Caco-2 (cell line): ENCODE measurements around the gene TBC1D8. TPM values are rescaled to one million over a fixed set of nuclear protein-coding genes. Genes with fewer than 3 reads are reported as not detected.

ENCODE experiments used
- BruUV-seq: library from RNA; stranded (reverse); fragments of 400-500 nt; replicated peaks from 2 replicates; lab custom pipeline; 2021; lab: Mats Ljungman, UMichigan
- CTCF ChIA-PET: fragments of 300-600 bp; sonication (Branson Sonifier 250); formaldehyde crosslinking; loops from one replicate; lab custom pipeline; 2022; ENCODE audit warnings: antibody characterized with exemption; lab: Charles Lee
- POLR2A ChIA-PET: fragments of 300-600 bp; sonication (Branson Sonifier 250); formaldehyde crosslinking; loops from one replicate; lab custom pipeline; 2022; ENCODE audit warnings: antibody characterized with exemption; lab: Charles Lee
- DNase-seq, 2 experiments: peaks; one replicate each; pipeline versions ENCODE4 v3.0.0 to v3.0.0-alpha.2; 2020 to 2022
- H3K27me3 ChIP-seq: replicated peaks from 2 replicates; pipeline ENCODE4 v1.6.0; 2011; ENCODE audit warnings: low read length; ENCODE audit not compliant: control insufficient read depth, insufficient read depth
- H3K36me3 ChIP-seq: 2 replicates; pipeline ENCODE4 v1.5.1; 2011; ENCODE audit warnings: low read length; ENCODE audit not compliant: control insufficient read depth, insufficient read depth
- H3K4me1 ChIP-seq: fragments of 250-450 bp; sonication (Bioruptor Pico); 2 replicates; pipeline ENCODE4 v1.5.1; 2020; ENCODE audit warnings: mild to moderate bottlenecking
- H3K4me3 ChIP-seq: 2 replicates; pipeline ENCODE4 v1.5.1; 2011; ENCODE audit warnings: low read depth, mild to moderate bottlenecking, control low read depth, low read length
- H3K9me3 ChIP-seq: fragments of 250-450 bp; sonication (Bioruptor Pico); 2 replicates; pipeline ENCODE4 v1.5.1; 2020; ENCODE audit warnings: mild to moderate bottlenecking, moderate library complexity
- H3K27ac Mint-ChIP-seq: one replicate; pipeline ENCODE4 v1.8.0; 2022; ENCODE audit warnings: mixed read lengths; ENCODE audit not compliant: unreplicated experiment
- H3K27me3 Mint-ChIP-seq: one replicate; pipeline ENCODE4 v1.8.0; 2022; ENCODE audit warnings: mixed read lengths; ENCODE audit not compliant: insufficient read depth, unreplicated experiment
- H3K36me3 Mint-ChIP-seq: one replicate; pipeline ENCODE4 v1.8.0; 2022; ENCODE audit warnings: mild to moderate bottlenecking, mixed read lengths; ENCODE audit not compliant: insufficient read depth, unreplicated experiment
- H3K4me1 Mint-ChIP-seq: one replicate; pipeline ENCODE4 v1.8.0; 2022; ENCODE audit warnings: low read depth, mixed read lengths; ENCODE audit not compliant: unreplicated experiment
- H3K4me3 Mint-ChIP-seq: one replicate; pipeline ENCODE4 v1.8.0; 2022; ENCODE audit warnings: mild to moderate bottlenecking, moderate library complexity, mixed read lengths; ENCODE audit not compliant: unreplicated experiment
- H3K9me3 Mint-ChIP-seq: one replicate; pipeline ENCODE4 v1.8.0; 2022; ENCODE audit warnings: mixed read lengths; ENCODE audit not compliant: unreplicated experiment
- CTCF ChIP-seq, 2 experiments: fragments of 200-600 bp in 1 of 2; IDR thresholded peaks; 1 replicate in 1 of 2; 2 replicates in 1 of 2; pipeline versions ENCODE4 v1.5.1 to v1.8.0; 2011 to 2022; ENCODE audit warnings: antibody characterized with exemption in 1 of 2, control low read depth in 1 of 2, inconsistent platforms in 1 of 2, low read depth in 1 of 2, low read length in 1 of 2, mild to moderate bottlenecking in 1 of 2, moderate library complexity in 1 of 2; ENCODE audit not compliant: insufficient read depth in 1 of 2, severe bottlenecking in 1 of 2, unreplicated experiment in 1 of 2
- intact Hi-C: fragments of 100-400 bp; cut with micrococcal nuclease; formaldehyde crosslinking; loops from one replicate; pipeline ENCODE4 v1.10.0; 2022; ENCODE audit not compliant: unreplicated experiment
- total RNA-seq: library from RNA; stranded (reverse); gene quantifications from 2 replicates; pipeline ENCODE4 v1.2.3, GENCODE V29; 2022

The TBC1D8 gene
- total RNA-seq, 1 experiment from 2014 or later = 29.5 TPM

GRCh38 chr2:100976061-100976460, 175.1 kb downstream of the TBC1D8 start:
- H3K4me3 Mint-ChIP-seq = no peak overlapping the region
- H3K27ac Mint-ChIP-seq = no peak overlapping the region
- CTCF ChIA-PET = no interaction called here
- Histone ChIP-seq H3K4me3 (no peak overlapping the region), H3K36me3 (no peaks in the 10 kb centered on the region), H3K27me3 (0 out of 2 replicates have a peak, but pooled peaks cover 1% of the 10 kb centered on the region), H3K9me3 (no peaks in the 10 kb centered on the region), H3K4me1 (peaks cover 7% of the 10 kb centered on the region)
- H3K9me3 Mint-ChIP-seq = no peaks in the 10 kb centered on the region
- intact Hi-C loops = no loop called here
- no peaks in the 10 kb centered on the region for H3K36me3 Mint-ChIP-seq
- no peak for DNase-seq
- no peaks in the 10 kb centered on the region for H3K27me3 Mint-ChIP-seq
- BruUV-seq = no TSS peak
- TF ChIP-seq CTCF (IDR thresholded peaks at IDR 0.05; ENCODE audit: insufficient read depth in 1 of 2, low read depth in 1 of 2, low read length in 1 of 2, severe bottlenecking in 1 of 2, unreplicated experiment in 1 of 2) = no peak
- peaks cover 5% of the 10 kb centered on the region for H3K4me1 Mint-ChIP-seq
- POLR2A ChIA-PET = no interaction called here

- DNase-seq = no peak
- no peak for TF ChIP-seq CTCF (IDR thresholded peaks at IDR 0.05; ENCODE audit: insufficient read depth in 1 of 2, low read depth in 1 of 2, low read length in 1 of 2, severe bottlenecking in 1 of 2, unreplicated experiment in 1 of 2)
- Mint-ChIP-seq H3K9me3 (no peaks in the 10 kb centered on the region), H3K36me3 (no peaks in the 10 kb centered on the region), H3K4me1 (no peaks in the 10 kb centered on the region), H3K27me3 (no peaks in the 10 kb centered on the region), H3K4me3 (no peak overlapping the region), H3K27ac (no peak overlapping the region)
- POLR2A ChIA-PET = no interaction called here
- no peaks in the 10 kb centered on the region for H3K9me3 ChIP-seq
- H3K4me1 ChIP-seq = peaks cover 1% of the 10 kb centered on the region; the same call in 1 of the 2 replicates
- H3K36me3 ChIP-seq = no peaks in the 10 kb centered on the region
- CTCF ChIA-PET = no interaction called here
- H3K4me3 ChIP-seq = no peak overlapping the region
- intact Hi-C loops = no loop called here
- 0 out of 2 replicates have a peak, but pooled peaks cover 1% of the 10 kb centered on the region for H3K27me3 ChIP-seq
- no TSS peak for BruUV-seq
These were observed 175.7 kb downstream of the TBC1D8 start for GRCh38 chr2:100975521-100975785.

GRCh38 chr2:100974712-100975520, 176.3 kb downstream of the TBC1D8 start:
- DNase-seq = no peak
- Histone ChIP-seq H3K27me3 (0 out of 2 replicates have a peak, but pooled peaks cover 1% of the 10 kb centered on the region), H3K4me1 (no peaks in the 10 kb centered on the region), H3K36me3 (no peaks in the 10 kb centered on the region), H3K9me3 (no peaks in the 10 kb centered on the region), H3K4me3 (no peak overlapping the region)
- no TSS peak for BruUV-seq
- Mint-ChIP-seq H3K4me1 (no peaks in the 10 kb centered on the region), H3K27ac (no peak overlapping the region), H3K9me3 (no peaks in the 10 kb centered on the region), H3K4me3 (no peak overlapping the region), H3K36me3 (no peaks in the 10 kb centered on the region), H3K27me3 (no peaks in the 10 kb centered on the region)
- CTCF ChIA-PET = no interaction called here
- TF ChIP-seq CTCF (IDR thresholded peaks at IDR 0.05; ENCODE audit: insufficient read depth in 1 of 2, low read depth in 1 of 2, low read length in 1 of 2, severe bottlenecking in 1 of 2, unreplicated experiment in 1 of 2) = no peak
- intact Hi-C loops = no loop called here
- POLR2A ChIA-PET = no interaction called here
